Fibroblast of the aortic adventitia (primary cell): ENCODE results near the gene MECR. TPM values are rescaled to one million over a fixed set of nuclear protein-coding genes. Genes with fewer than 3 reads are reported as not detected.

Experiments
- DNase-seq: peaks from one replicate; pipeline ENCODE4 v3.0.0-alpha.2; 2010; ENCODE audit warnings: low read depth
- H3K4me3 ChIP-seq: 2 replicates; pipeline ENCODE4 v1.5.1; 2011; ENCODE audit warnings: low read depth, mild to moderate bottlenecking, control low read depth, low read length, moderate library complexity
- CTCF ChIP-seq: IDR thresholded peaks from 2 replicates; pipeline ENCODE4 v1.5.1; 2011; ENCODE audit warnings: mild to moderate bottlenecking, low read length, control low read depth, inconsistent platforms; ENCODE audit not compliant: insufficient read depth
- total RNA-seq: library from RNA; depleted of rRNA; stranded (reverse); fragments of >200 nt; gene quantifications from 2 replicates; pipeline ENCODE4 v1.2.3, GENCODE V29; 2012; ENCODE audit warnings: low replicate concordance

MECR gene
- total RNA-seq, 1 donor: 23.1 TPM

DNA sequence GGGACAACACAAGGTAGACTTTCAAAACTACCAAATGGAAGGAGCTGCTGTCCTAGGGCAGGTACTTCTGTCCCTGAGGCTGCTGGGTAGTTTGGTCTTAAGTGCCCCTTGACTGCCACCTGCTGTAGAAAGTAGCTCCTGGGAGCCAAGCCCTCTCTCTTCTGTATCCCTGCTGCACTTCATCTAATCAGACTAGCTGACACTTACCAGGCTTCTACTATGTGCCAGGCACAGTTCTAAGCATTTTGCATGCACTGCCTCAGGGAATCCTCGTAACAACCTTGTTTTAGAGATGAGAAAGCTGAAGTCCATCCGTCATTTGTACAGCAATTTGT, 33.2 kb downstream of the MECR start:
- DNase-seq: peak; percentile 53
- peak; percentile 48 for TF ChIP-seq CTCF
- no peak overlapping the region for H3K4me3 ChIP-seq

GRCh38 chr1:29196863-29197589, 33.7 kb downstream of the MECR start:
- no peak for TF ChIP-seq CTCF
- H3K4me3 ChIP-seq: no peak overlapping the region
- DNase-seq: peak; percentile 77

DNA sequence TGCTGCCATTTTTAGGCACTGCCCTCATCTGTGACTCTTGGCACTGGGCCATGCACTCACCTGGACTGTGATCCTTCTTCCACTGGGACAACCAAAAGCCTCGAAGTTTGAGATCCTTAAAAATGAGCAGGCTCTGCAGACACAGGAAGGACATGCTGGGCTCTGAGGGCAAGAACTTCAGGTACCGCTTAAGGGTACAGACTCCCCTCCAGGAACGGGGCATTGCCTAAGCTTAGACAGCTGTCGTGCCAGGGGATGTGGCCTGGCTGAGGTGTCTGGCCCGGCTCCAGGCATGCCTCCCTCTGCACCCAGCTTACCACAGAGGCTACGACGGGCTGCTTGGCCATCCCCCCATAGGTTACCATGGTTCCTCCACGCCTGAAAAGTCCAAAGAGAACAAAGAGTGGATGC, 34.8 kb downstream of the MECR start:
- DNase-seq: no peak
- no peak overlapping the region for H3K4me3 ChIP-seq
- TF ChIP-seq CTCF: no peak

DNA sequence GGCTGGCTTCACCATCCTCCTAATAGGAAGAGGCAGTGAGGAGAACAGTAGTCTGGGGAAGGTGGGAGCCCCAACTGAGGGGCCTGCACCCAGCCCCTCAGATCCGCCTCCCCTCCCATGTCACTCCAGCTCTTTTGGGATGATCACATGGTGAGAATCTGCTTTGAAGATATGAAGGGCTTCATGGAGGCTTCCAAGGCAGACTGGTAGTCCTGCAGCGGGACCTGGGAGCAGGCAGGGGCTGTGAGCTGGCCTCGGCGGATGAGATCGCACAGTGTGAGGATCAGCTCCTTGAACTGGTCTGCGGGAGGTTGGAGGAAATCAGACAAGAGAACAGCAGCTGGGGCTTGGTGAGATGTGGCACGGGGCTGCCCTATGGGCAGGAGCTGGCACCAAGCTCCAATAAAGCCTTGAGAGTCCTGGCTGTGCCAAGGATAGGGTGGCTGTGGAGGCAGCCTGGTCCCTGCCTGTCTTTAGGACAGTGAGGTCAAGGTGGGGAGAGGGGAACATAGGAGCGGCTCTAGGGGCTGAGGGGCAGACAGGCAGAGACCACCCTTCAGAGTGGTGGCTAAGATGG, 36.8 kb downstream of the MECR start:
- TF ChIP-seq CTCF: no peak

DNA sequence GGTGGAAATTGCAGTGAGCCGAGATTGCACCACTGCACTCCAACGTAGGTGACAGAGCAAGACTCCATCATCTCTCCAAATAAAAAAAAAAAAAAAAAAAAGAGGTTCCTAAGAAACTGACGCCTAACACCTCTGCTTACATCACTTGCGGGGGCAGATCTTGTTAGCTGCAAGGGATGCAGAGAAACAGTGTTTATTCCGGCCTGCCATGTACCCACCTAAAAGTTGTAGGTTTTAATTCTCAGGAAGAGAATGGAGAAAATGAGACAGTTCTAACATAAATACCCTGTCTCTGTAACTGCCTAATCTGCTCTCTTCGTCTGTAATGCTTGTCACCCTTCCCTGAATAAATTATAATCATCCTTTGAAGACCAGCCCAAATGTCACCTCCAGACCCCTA, 40.0 kb downstream of the MECR start:
- no peak for DNase-seq
- H3K4me3 ChIP-seq: no peak overlapping the region
- TF ChIP-seq CTCF: no peak

More for the DNA sequence above, 36.8 kb downstream of the MECR start:
- no peak for DNase-seq
- H3K4me3 ChIP-seq: no peak overlapping the region

- no peak for DNase-seq
- no peak overlapping the region for H3K4me3 ChIP-seq
- no peak for TF ChIP-seq CTCF
Measured at GRCh38 chr1:29186707-29187106, 44.0 kb downstream of the MECR start.
